ENCODE data around the gene RAB1B.
"Not testable (repeated sequence)": the region's sequence is repeated elsewhere in the genome, so short reads cannot be mapped to it uniquely, and the experiment has no call there.

RAB1B gene

GRCh38 chr11:66267379-66268243 is 828 bp upstream of the RAB1B start:
- peak; percentile 86 for DNase-seq (ENCODE audit: low spot score)

GRCh38 chr11:66268952-66269905 is 790 bp downstream of the RAB1B start:
- no peak for DNase-seq (ENCODE audit: low spot score)

DNA sequence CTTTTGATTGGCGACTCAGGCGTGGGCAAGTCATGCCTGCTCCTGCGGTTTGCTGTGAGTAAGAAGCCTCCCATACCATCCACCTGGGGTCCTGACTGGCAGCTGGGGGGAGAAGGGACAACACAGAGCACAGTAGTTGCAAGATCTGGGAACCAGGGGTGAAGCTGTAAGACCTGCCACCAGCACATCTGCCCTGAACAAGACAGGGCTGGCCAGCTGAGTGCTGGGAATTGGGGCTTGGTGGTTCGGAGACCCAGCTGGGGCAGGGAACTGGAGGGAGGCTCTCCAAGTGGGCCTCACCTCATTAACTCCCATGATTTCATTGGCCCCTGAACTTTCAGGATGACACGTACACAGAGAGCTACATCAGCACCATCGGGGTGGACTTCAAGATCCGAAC is 3.4 kb downstream of the RAB1B start:
- no peak for DNase-seq (ENCODE audit: low spot score)

GRCh38 chr11:66272596-66272995 is 4.2 kb downstream of the RAB1B start:
- DNase-seq (ENCODE audit: low spot score), result no peak

- DNase-seq (ENCODE audit: low spot score), result no peak
Observed at GRCh38 chr11:66274219-66274618, 5.8 kb downstream of the RAB1B start.

DNA sequence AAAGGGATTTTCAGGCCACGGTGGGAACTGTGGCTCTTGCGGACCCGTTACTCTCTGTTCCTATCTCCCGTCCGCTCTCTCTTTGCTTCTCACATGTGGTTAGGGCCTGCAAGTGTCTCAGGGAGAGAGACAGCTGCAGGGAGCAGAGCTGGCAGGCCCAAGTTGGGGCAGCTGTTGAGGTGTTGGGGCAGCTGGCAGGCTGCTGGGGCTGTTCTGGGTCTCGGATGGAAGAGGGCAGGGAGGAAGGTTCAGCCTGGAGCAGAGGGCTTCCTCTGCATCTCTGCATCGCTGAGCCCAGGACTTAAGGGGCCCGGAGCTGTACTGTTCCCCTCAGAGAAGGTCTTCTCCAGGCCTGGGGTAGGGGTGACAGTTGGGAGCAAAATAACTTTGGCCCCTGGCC is 7.0 kb downstream of the RAB1B start:
- DNase-seq (ENCODE audit: low spot score), result no peak

DNA sequence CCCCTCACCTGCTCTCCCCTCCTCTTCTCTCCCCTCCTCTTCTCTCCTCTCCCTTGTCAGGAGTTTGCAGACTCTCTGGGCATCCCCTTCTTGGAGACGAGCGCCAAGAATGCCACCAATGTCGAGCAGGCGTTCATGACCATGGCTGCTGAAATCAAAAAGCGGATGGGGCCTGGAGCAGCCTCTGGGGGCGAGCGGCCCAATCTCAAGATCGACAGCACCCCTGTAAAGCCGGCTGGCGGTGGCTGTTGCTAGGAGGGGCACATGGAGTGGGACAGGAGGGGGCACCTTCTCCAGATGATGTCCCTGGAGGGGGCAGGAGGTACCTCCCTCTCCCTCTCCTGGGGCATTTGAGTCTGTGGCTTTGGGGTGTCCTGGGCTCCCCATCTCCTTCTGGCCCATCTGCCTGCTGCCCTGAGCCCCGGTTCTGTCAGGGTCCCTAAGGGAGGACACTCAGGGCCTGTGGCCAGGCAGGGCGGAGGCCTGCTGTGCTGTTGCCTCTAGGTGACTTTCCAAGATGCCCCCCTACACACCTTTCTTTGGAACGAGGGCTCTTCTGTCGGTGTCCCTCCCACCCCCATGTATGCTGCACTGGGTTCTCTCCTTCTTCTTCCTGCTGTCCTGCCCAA is 7.7 kb downstream of the RAB1B start:
- DNase-seq (ENCODE audit: low spot score), result no peak

DNA sequence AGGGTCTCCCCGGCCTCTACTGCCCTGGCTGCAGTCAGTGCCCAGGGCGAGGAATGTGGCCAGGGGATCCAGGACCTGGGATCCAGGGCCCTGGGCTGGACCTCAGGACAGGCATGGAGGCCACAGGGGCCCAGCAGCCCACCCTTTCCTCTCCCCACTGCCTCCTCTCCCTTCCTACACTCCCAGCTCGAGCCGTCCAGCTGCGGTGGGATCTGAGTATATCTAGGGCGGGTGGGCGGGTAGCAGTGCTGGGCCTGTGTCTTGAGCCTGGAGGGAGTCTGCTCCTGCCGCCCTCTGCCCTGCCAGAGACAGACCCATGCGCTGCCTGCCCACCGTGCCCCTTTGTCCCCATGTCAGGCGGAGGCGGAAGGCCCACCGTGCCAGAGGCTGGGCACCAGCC is 8.2 kb downstream of the RAB1B start:
- DNase-seq (ENCODE audit: low spot score), result not testable (repeated sequence)

DNA sequence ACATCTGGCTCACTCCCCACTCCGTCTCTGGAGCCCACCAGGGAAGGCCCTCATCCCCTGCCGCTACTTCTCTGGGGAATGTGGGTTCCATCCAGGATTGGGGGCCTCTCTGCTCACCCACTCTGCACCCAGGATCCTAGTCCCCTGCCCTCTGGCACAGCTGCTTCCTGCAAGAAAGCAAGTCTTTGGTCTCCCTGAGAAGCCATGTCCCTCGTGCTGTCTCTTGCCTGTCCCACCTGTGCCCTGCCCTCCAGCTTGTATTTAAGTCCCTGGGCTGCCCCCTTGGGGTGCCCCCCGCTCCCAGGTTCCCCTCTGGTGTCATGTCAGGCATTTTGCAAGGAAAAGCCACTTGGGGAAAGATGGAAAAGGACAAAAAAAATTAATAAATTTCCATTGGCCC is 8.6 kb downstream of the RAB1B start:
- not testable (repeated sequence) for DNase-seq (ENCODE audit: low spot score)

DNA sequence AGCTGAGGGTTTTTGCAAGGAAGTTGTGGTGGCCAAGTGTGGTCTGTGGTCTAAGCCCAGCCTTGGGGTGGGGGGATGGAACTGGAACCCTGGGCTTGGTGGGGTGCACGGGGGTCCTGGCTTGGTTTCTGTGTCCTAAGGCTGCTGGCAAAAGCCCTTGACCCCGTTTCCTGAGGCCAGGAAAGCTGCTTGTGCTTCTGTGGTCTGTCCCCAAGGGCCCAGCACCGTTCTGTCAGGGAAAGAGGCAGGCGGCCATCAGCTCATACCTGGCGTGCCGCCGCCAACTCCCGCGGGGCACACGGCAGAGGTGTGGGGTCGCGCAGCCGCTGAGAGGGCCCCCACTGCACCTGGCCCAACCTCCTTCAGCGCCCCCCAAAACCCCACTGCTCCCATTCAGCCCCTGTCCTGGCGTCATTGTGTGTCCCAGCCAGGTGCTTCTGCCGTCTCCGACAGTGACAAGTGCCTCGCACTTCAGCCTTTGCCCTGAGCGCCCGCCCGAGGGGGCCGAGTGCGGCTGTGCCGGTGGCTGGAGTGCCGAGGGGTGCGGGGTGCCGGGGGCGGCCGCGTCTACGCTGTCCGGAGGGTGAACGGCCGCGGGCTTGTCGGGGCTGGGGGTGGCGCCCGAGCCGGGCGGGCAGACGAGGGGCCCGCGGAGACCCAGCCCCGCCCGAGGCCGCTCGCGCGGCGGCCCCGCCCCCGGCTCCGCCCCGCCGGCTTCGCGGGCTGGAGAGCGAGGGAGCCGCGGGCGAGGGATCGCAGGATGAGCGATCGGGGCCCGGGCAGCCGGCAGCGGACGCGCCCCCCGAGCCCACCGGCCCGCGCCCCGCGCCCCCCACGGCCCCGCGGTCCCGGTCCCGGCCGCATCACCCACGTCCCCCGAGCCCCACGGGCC is 9.3 kb downstream of the RAB1B start, which contains the start of gene CNIH2:
Gene CNIH2 (plus strand): TSS at position 705 of the 892 bp plus-strand sequence. CDS start 282 bp downstream, outside the sequence.
- no peak for DNase-seq (ENCODE audit: low spot score)

- no peak for DNase-seq (ENCODE audit: low spot score)
Observed at GRCh38 chr11:66278363-66279091, 10.1 kb downstream of the RAB1B start.

DNA sequence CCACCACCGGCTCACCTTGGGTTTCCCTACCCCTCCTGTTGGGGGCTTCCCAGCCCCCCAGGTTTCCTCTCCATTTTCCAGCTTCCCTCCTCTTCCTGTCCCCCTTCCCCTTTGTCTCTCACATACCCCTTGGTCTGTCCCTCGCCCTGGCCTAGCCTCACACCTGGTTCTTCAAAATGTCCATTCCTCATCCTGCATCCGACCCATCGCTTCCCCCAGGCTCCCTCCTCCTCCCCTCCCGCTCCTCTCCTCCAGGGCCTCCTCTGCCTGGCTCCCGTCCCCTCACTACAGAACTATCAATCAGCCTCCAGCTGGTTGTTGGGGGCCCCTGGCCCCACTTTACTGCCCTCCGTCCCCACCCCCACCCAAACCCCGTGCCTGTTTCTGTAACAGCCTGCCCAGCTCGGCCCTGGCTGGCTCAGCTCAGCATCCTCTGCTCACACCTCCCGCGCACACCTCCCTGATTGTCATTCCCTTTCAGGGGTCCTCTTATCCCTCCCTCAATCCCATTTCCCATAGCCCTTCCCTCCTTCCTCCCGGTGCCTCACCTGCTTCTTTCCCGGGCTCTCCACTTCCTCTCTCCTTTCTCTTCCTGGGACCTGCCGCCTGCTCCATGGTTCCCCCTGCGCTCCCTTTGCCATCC is 10.8 kb downstream of the RAB1B start:
- no peak for DNase-seq (ENCODE audit: low spot score)

DNA sequence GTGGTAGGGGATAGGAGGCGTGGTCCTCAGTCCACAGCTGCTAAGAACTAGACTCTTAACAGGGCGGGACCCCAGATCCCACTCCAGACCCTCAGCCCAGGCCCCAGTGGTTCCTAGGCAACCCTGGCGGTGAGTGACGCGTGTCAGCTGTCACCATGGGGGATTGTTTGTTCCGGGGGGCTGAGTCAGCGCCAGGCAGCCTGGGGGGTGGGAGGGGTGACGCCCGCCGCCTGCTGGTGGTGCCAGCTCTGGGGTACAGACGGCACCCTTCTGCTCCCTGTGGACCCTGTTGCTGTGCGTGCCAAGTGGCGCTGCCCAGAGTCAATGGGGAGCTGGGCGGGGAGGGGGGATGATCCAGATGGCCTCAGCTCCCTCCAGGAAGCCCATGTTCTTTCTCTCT is 12.0 kb downstream of the RAB1B start:
- DNase-seq (ENCODE audit: low spot score), result no peak

GRCh38 chr11:66281001-66281400 is 12.6 kb downstream of the RAB1B start:
- DNase-seq (ENCODE audit: low spot score), result no peak

- DNase-seq (ENCODE audit: low spot score), result no peak
Observed at GRCh38 chr11:66281776-66282467, 13.5 kb downstream of the RAB1B start.

GRCh38 chr11:66282468-66283455 is 14.3 kb downstream of the RAB1B start:
- DNase-seq (ENCODE audit: low spot score), result peak; percentile 91

DNA sequence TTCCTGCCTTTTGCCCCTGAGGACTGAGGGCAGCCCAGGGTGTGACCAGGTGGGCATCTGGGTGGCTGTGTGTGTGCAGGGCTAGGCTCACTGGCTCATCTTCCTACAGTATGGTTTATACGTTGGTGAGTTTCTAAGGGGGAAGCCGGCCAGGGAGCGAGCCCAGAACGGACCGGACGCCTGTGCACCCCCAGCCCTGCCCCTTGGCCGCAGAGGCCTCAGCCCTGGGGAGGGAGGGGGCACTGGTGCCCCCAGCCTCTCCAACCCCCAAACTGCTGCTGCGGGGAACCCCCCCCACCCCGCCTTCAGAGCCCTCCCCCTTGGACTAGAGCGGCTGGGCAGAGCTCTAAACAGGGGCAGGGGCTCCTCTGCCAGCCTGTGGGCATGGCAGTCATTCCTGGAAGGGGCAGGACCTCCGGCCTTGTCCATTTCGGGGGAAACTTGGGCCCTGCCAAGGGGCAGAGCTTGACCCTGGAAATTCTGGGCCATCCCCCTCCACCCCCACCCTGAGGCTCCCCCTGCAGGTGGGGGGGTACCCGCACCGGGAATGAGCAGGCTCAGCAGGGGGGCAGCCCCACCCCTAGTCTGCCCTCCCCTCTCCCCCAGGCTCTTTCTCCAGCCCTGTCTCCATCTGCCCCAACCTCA is 15.1 kb downstream of the RAB1B start:
- no peak for DNase-seq (ENCODE audit: low spot score)

Data from kidney capillary endothelial cell (primary cell).